Peyer's patch (tissue), 4 donors: ENCODE data around the gene ENTPD1. TPM values are rescaled to one million over a fixed set of nuclear protein-coding genes. Genes with fewer than 3 reads are reported as not detected.
"Not testable (repeated sequence)": the region's sequence is repeated elsewhere in the genome, so short reads cannot be mapped to it uniquely, and the experiment has no call there.

Experiments used
- DNase-seq, 3 donors: peaks; one replicate each; pipeline ENCODE4 v3.0.0-alpha.2; 2017 to 2019
- H3K27ac ChIP-seq, 4 donors: fragments of 200-600 bp; sonication (generic); one replicate each; pipeline ENCODE4 v1.5.1; 2016 to 2019
- H3K27me3 ChIP-seq, 2 donors: fragments of 200-600 bp; sonication (generic); one replicate each; pipeline ENCODE4 v1.5.1; 2019
- H3K36me3 ChIP-seq, 3 donors: fragments of 200-600 bp; sonication (generic); one replicate each; pipeline ENCODE4 v1.5.1; 2016 to 2019
- H3K4me1 ChIP-seq, 4 donors: fragments of 200-600 bp; sonication (generic); one replicate each; pipeline ENCODE4 v1.5.1; 2016 to 2019
- H3K4me3 ChIP-seq, 4 donors: fragments of 200-600 bp; sonication (generic); 1 replicate in 3 of 4; 2 replicates in 1 of 4; pipeline ENCODE4 v1.5.1; 2016 to 2019; ENCODE audit warnings: mild to moderate bottlenecking in 1 of 4
- H3K9me3 ChIP-seq, 4 donors: fragments of 200-600 bp; sonication (generic); one replicate each; pipeline ENCODE4 v1.5.1; 2016 to 2019; ENCODE audit warnings: mild to moderate bottlenecking in 1 of 4
- CTCF ChIP-seq, 6 experiments: fragments of 450-650 bp in 4 of 6; fragments of 200-600 bp in 2 of 6; sonication (generic) in 1 of 6; IDR thresholded peaks; one replicate each; pipeline ENCODE4 v1.5.1; 2017 to 2019; ENCODE audit warnings: antibody characterized with exemption in 6 of 6, mild to moderate bottlenecking in 3 of 6, moderate library complexity in 1 of 6
- POLR2A ChIP-seq, 2 donors: fragments of 450-650 bp; IDR thresholded peaks; one replicate each; pipeline ENCODE4 v1.5.1; 2017; ENCODE audit warnings: antibody characterized with exemption in 2 of 2, mild to moderate bottlenecking in 2 of 2, moderate library complexity in 2 of 2
- total RNA-seq, 4 donors: library from RNA; depleted of rRNA; stranded (reverse); fragments of >200 nt; gene quantifications; one replicate each; pipeline ENCODE4 v1.1.0, GENCODE V29; 2016

ENTPD1 gene
- total RNA-seq, 4 donors from 2014 or later: 5.8 to 73.4 (median 16.8) TPM

- no peaks in the 10 kb centered on the region for H3K27me3 ChIP-seq
- TF ChIP-seq CTCF (IDR thresholded peaks at IDR 0.05) (no peak), POLR2A (IDR thresholded peaks at IDR 0.05) (no peak)
- no peaks in the 10 kb centered on the region for H3K9me3 ChIP-seq
- H3K27ac ChIP-seq: peak overlapping the region; percentile 18 to 68 (median 25)
- peaks cover 0 to 10% (median 2%) of the 10 kb centered on the region in 4 donors for H3K4me1 ChIP-seq
- DNase-seq: no peak
- no peak overlapping the region for H3K4me3 ChIP-seq
- H3K36me3 ChIP-seq: no peaks in the 10 kb centered on the region
Observed at GRCh38 chr10:95761939-95762492, 6.1 kb downstream of the ENTPD1 start.

GRCh38 chr10:95767884-95768556, 12.1 kb downstream of the ENTPD1 start:
- no peaks in the 10 kb centered on the region for H3K27me3 ChIP-seq
- no peaks in the 10 kb centered on the region for H3K9me3 ChIP-seq
- H3K36me3 ChIP-seq: no peaks in the 10 kb centered on the region
- peak overlapping the region; percentile 22 to 74 (median 52) for H3K27ac ChIP-seq
- TF ChIP-seq POLR2A (IDR thresholded peaks at IDR 0.05) (no peak), CTCF (IDR thresholded peaks at IDR 0.05) (no peak)
- peak in 1 of 3 donors; percentile 38 for DNase-seq
- H3K4me1 ChIP-seq: peaks cover 0 to 6% (median 0%) of the 10 kb centered on the region in 4 donors
- no peak overlapping the region for H3K4me3 ChIP-seq

- H3K27me3 ChIP-seq: no peaks in the 10 kb centered on the region
- DNase-seq: no peak
- peak overlapping the region in 1 of 4 donors; percentile 27 for H3K27ac ChIP-seq
- TF ChIP-seq CTCF (IDR thresholded peaks at IDR 0.05): no peak
- no peak for TF ChIP-seq POLR2A (IDR thresholded peaks at IDR 0.05)
- H3K9me3 ChIP-seq: no peaks in the 10 kb centered on the region
- peaks cover 0 to 6% (median 0%) of the 10 kb centered on the region in 4 donors for H3K4me1 ChIP-seq
- H3K4me3 ChIP-seq: no peak overlapping the region
- H3K36me3 ChIP-seq: no peaks in the 10 kb centered on the region
Observed at GRCh38 chr10:95770084-95770720, 14.2 kb downstream of the ENTPD1 start.

- H3K4me3 ChIP-seq, H3K9me3 ChIP-seq, H3K4me1 ChIP-seq, H3K27ac ChIP-seq, H3K36me3 ChIP-seq, DNase-seq, H3K27me3 ChIP-seq: not testable (repeated sequence)
Observed at GRCh38 chr10:95773454-95773853, 17.5 kb downstream of the ENTPD1 start.

GRCh38 chr10:95777638-95778037, 21.7 kb downstream of the ENTPD1 start:
- not testable (repeated sequence) for DNase-seq, H3K27me3 ChIP-seq

GRCh38 chr10:95782318-95782717, 26.4 kb downstream of the ENTPD1 start:
- no peak for DNase-seq
- Histone ChIP-seq H3K27me3 (no peaks in the 10 kb centered on the region), H3K36me3 (no peaks in the 10 kb centered on the region), H3K9me3 (no peaks in the 10 kb centered on the region), H3K4me3 (no peak overlapping the region), H3K27ac (peak overlapping the region in 1 of 4 donors; percentile 73), H3K4me1 (peaks cover 0 to 3% (median 0%) of the 10 kb centered on the region in 4 donors)
- TF ChIP-seq POLR2A (IDR thresholded peaks at IDR 0.05): no peak
- TF ChIP-seq CTCF (IDR thresholded peaks at IDR 0.05): no peak

More at GRCh38 chr10:95777638-95778037, 21.7 kb downstream of the ENTPD1 start:
- not testable (repeated sequence) for H3K4me1 ChIP-seq, H3K27ac ChIP-seq, H3K4me3 ChIP-seq, H3K36me3 ChIP-seq, H3K9me3 ChIP-seq
